ENCODE measurements around the gene TSPEAR. TPM values are rescaled to one million over a fixed set of nuclear protein-coding genes. Genes with fewer than 3 reads are reported as not detected.

TSPEAR gene
- polyA plus RNA-seq, 1 of the 3 experiments (the other 2 are of a cell fraction) = 0.08 TPM

DNA sequence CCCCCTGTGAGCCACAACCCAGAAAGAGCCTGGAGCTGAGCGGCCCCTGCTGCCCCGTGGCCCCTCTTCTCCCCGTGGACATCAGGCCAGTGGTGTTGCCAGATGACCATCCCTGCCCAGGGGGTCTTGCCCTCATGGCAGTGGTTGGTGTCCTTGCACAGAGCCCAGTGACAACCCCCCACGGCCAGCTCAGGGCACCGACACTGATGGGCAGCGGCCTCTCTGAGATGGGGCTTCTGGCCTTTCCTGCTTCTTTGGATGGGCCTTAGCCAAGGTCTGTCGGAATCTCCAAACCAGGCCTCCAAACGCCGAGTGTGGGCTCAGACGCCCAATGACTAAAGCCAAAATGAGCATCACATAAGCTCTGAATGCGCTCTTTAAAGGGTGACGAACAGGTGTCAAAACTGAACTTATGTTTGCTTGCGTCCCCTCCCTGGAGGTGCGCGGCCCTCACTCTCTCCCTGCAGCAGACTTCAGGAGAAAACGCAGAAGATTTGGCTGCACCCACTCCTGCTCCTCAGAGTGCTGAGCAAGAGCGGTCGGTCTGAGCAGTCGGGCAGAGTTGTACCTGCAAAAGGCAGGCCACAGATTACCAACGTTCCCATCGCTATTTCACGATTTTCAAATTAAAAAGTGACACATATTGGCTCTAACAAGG, 48.4 kb upstream of the TSPEAR start:
- Histone ChIP-seq H3K9me2 (no peaks in the 10 kb centered on the region), H3K79me2 (ENCODE audit: insufficient read depth) (no peaks in the 10 kb centered on the region), H3K4me2 (no peak overlapping the region), H3K36me3 (replicated peaks in 1 of 2; ENCODE audit: control insufficient read depth in 1 of 2, insufficient read depth in 2 of 2, low read length in 1 of 2) (no peaks in the 10 kb centered on the region), H3K9ac (no peak overlapping the region), H2AFZ (ENCODE audit: low read depth) (no peak overlapping the region), H3F3A (replicated peaks; ENCODE audit: insufficient read depth) (no peaks in the 10 kb centered on the region), H3K9me3 (no peaks in the 10 kb centered on the region), H3K27ac (ENCODE audit: low read depth in 2 of 2, low read length in 1 of 2) (no peak overlapping the region), H3K4me3 (ENCODE audit: low read depth in 2 of 2, low read length in 1 of 2) (no peak overlapping the region), H3K4me1 (ENCODE audit: control insufficient read depth in 1 of 2, insufficient read depth in 2 of 2, low read depth in 1 of 2, low read length in 1 of 2) (peaks cover 0 to 2% of the 10 kb centered on the region in 2 experiments; a peak in 1 of 4 replicates), H4K20me1 (ENCODE audit: insufficient read depth) (no peaks in the 10 kb centered on the region), H3K27me3 (ENCODE audit: insufficient read depth) (no peaks in the 10 kb centered on the region)
- CTCF ChIA-PET = interaction anchor here (1.1 to 1.5 kb wide), 3 partner anchors 8 to 34 kb away, joined by 3 to 6 read pairs (median 3); no protein-coding TSS in a partner anchor
- DNase-seq = no peak
- 82% methylated on average over 17 of the region's 22 CpGs for WGBS (ENCODE audit: low lambda C conversion rate)
- no peak for TF ChIP-seq RAD21 (IDR thresholded peaks at IDR 0.05; ENCODE audit: low read length)
- no peak for TF ChIP-seq MEF2A (IDR thresholded peaks at IDR 0.05; ENCODE audit: borderline replicate concordance, low read depth)
- POLR2A ChIA-PET = no interaction called here

DNA sequence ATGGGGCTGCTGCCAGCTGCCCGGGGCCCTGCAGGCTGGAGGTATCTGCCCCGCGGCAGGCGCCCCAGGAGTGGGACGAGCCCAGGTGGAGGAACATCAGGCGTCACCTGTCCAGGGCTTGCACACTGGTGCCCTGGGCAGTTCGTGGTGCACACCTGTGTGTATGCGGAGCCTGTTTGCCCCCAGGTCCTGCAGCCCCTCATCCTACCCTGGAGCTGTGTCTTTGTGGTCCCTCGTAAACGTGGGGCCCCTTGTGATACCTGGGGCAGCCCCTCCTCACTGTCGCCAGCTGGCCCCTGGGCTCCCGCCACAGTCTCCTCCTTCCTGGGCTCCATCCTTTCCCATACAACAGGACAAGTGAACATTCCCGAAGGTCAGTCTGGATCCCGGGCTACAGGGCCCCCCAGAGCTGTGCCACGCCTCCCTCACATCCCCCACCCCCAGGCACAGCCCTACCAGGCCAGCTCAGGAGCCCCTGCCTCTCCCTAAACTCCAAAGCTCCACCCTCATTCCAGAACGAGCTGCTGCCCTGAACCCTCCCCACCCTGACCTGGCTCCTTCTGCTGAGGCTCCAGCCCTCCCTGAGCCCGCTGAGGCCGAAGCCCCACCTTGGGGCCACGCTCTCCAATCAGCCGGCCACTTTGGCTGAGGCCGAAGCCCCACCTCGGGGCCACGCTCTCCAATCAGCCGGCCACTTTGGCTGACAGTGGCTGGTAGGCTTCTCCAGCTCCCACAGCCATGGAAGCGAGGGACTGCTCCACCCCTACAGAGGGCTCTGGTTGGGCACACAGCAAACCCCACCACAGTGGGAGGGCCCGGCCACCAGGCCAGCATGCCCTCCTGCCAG, 47.6 kb upstream of the TSPEAR start:
- TF ChIP-seq FOXJ3 (CRISPR knock-in tag; IDR thresholded peaks at IDR 0.05) = no peak
- TF ChIP-seq NRF1 (IDR thresholded peaks at IDR 0.05; ENCODE audit: low read depth, low read length) = no peak
- Histone ChIP-seq H3K27ac (ENCODE audit: low read depth in 2 of 2, low read length in 1 of 2) (no peak overlapping the region), H4K20me1 (ENCODE audit: insufficient read depth) (no peaks in the 10 kb centered on the region), H3K9me3 (no peaks in the 10 kb centered on the region), H3K4me3 (ENCODE audit: low read depth in 2 of 2, low read length in 1 of 2) (no peak overlapping the region), H3F3A (replicated peaks; ENCODE audit: insufficient read depth) (no peaks in the 10 kb centered on the region), H3K36me3 (replicated peaks in 1 of 2; ENCODE audit: control insufficient read depth in 1 of 2, insufficient read depth in 2 of 2, low read length in 1 of 2) (no peaks in the 10 kb centered on the region), H3K4me1 (ENCODE audit: control insufficient read depth in 1 of 2, insufficient read depth in 2 of 2, low read depth in 1 of 2, low read length in 1 of 2) (no peaks in the 10 kb centered on the region), H3K79me2 (ENCODE audit: insufficient read depth) (no peaks in the 10 kb centered on the region), H3K27me3 (ENCODE audit: insufficient read depth) (no peaks in the 10 kb centered on the region), H3K9me2 (no peaks in the 10 kb centered on the region), H3K9ac (no peak overlapping the region), H2AFZ (ENCODE audit: low read depth) (no peak overlapping the region), H3K4me2 (no peak overlapping the region)
- no peak for DNase-seq
- ChIA-PET POLR2A (no interaction called here), CTCF (interaction anchor here (1.1 to 1.5 kb wide), 3 partner anchors 9 to 34 kb away, joined by 3 to 6 read pairs (median 3); no protein-coding TSS in a partner anchor)
- 12% methylated on average over 10 of the region's 26 CpGs for WGBS (ENCODE audit: low lambda C conversion rate)

DNA sequence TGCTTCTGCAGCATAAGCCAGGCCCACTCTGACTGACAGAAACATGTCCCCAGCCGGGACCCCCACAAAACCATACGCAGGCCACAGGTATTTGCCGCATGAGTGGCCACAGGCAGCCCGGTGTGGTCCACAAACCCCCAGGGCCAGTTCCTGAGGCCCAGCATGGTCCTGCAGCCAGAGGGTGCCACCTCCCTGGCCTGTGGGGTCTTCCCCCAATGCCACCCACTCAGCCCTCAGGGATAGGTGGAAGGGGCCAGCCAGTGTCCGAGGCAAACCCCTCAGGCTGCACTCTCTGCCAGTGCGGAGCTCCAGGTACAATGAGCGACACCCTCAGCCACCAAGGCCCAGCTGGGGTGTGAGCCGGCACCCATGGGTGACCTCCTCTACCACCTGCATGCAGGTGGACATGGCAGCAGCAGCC, 46.8 kb upstream of the TSPEAR start:
- no peaks in the 10 kb centered on the region for H3K36me3 ChIP-seq (replicated peaks in 1 of 2; ENCODE audit: control insufficient read depth in 1 of 2, insufficient read depth in 2 of 2, low read length in 1 of 2)
- H3K27ac ChIP-seq (ENCODE audit: low read depth in 2 of 2, low read length in 1 of 2) = no peak overlapping the region
- CTCF ChIA-PET = interaction anchor here (1.7 kb wide), 1 partner anchor 35 kb away, joined by 4 read pairs; no protein-coding TSS in a partner anchor
- H3K79me2 ChIP-seq (ENCODE audit: insufficient read depth) = no peaks in the 10 kb centered on the region
- no peaks in the 10 kb centered on the region for H3K4me1 ChIP-seq (ENCODE audit: control insufficient read depth in 1 of 2, insufficient read depth in 2 of 2, low read depth in 1 of 2, low read length in 1 of 2)
- POLR2A ChIA-PET = no interaction called here
- H3K4me2 ChIP-seq = no peak overlapping the region
- H3K27me3 ChIP-seq (ENCODE audit: insufficient read depth) = no peaks in the 10 kb centered on the region; the same call in 1 of the 2 replicates
- no peak for DNase-seq
- H3K9me3 ChIP-seq = no peaks in the 10 kb centered on the region
- H3K4me3 ChIP-seq (ENCODE audit: low read depth in 2 of 2, low read length in 1 of 2) = no peak overlapping the region
- H4K20me1 ChIP-seq (ENCODE audit: insufficient read depth) = no peaks in the 10 kb centered on the region
- 10% methylated on average over 2 of the region's 8 CpGs for WGBS (ENCODE audit: low lambda C conversion rate)
- no peaks in the 10 kb centered on the region for H3F3A ChIP-seq (replicated peaks; ENCODE audit: insufficient read depth)
- H3K9ac ChIP-seq = no peak overlapping the region
- no peaks in the 10 kb centered on the region for H3K9me2 ChIP-seq
- H2AFZ ChIP-seq (ENCODE audit: low read depth) = no peak overlapping the region
- TF ChIP-seq, protein P1, sequence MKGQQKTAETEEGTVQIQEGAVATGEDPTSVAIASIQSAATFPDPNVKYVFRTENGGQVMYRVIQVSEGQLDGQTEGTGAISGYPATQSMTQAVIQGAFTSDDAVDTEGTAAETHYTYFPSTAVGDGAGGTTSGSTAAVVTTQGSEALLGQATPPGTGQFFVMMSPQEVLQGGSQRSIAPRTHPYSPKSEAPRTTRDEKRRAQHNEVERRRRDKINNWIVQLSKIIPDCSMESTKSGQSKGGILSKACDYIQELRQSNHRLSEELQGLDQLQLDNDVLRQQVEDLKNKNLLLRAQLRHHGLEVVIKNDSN (IDR thresholded peaks at IDR 0.05; ENCODE audit: borderline replicate concordance, low read depth) = no peak
- no peak for TF ChIP-seq RAD21 (IDR thresholded peaks at IDR 0.05; ENCODE audit: low read length)
- TF ChIP-seq, protein P2, sequence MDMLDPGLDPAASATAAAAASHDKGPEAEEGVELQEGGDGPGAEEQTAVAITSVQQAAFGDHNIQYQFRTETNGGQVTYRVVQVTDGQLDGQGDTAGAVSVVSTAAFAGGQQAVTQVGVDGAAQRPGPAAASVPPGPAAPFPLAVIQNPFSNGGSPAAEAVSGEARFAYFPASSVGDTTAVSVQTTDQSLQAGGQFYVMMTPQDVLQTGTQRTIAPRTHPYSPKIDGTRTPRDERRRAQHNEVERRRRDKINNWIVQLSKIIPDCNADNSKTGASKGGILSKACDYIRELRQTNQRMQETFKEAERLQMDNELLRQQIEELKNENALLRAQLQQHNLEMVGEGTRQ (IDR thresholded peaks at IDR 0.05; ENCODE audit: borderline replicate concordance, low read depth, low read length) = no peak
- no peak for TF ChIP-seq RFX5 (IDR thresholded peaks at IDR 0.05; ENCODE audit: low read length)
- no peak for TF ChIP-seq FOXJ3 (CRISPR knock-in tag; IDR thresholded peaks at IDR 0.05)
- no peak for TF ChIP-seq CHD2 (IDR thresholded peaks at IDR 0.05; ENCODE audit: low read length, partially characterized antibody)
- TF ChIP-seq EP300 (IDR thresholded peaks at IDR 0.05; ENCODE audit: borderline replicate concordance in 1 of 2, low read depth in 1 of 2, low read length in 1 of 2) = no peak
- no peak for TF ChIP-seq NRF1 (IDR thresholded peaks at IDR 0.05; ENCODE audit: low read depth, low read length)
- TF ChIP-seq SIN3A (IDR thresholded peaks at IDR 0.05; ENCODE audit: borderline replicate concordance, low read depth, low read length) = no peak
- TF ChIP-seq TAF1 (IDR thresholded peaks at IDR 0.05; ENCODE audit: borderline replicate concordance, low read depth, low read length) = no peak
- TF ChIP-seq, protein P3, sequence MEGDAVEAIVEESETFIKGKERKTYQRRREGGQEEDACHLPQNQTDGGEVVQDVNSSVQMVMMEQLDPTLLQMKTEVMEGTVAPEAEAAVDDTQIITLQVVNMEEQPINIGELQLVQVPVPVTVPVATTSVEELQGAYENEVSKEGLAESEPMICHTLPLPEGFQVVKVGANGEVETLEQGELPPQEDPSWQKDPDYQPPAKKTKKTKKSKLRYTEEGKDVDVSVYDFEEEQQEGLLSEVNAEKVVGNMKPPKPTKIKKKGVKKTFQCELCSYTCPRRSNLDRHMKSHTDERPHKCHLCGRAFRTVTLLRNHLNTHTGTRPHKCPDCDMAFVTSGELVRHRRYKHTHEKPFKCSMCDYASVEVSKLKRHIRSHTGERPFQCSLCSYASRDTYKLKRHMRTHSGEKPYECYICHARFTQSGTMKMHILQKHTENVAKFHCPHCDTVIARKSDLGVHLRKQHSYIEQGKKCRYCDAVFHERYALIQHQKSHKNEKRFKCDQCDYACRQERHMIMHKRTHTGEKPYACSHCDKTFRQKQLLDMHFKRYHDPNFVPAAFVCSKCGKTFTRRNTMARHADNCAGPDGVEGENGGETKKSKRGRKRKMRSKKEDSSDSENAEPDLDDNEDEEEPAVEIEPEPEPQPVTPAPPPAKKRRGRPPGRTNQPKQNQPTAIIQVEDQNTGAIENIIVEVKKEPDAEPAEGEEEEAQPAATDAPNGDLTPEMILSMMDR (IDR thresholded peaks at IDR 0.05) = no peak
- no peak for TF ChIP-seq FOSL2 (IDR thresholded peaks at IDR 0.05; ENCODE audit: borderline replicate concordance, low read depth)
- no peak for TF ChIP-seq GATA2 (CRISPR knock-in tag; IDR thresholded peaks at IDR 0.05)
- no peak for TF ChIP-seq POLR2AphosphoS5 (IDR thresholded peaks at IDR 0.05; ENCODE audit: low read depth, low read length)
- no peak for TF ChIP-seq GABPA (IDR thresholded peaks at IDR 0.05; ENCODE audit: low read depth)

All from SK-N-SH (cell line).